HL-60 (cell line): Measurements from ENCODE around the gene CDIPT.
"Not testable (repeated sequence)": the region's sequence is repeated elsewhere in the genome, so short reads cannot be mapped to it uniquely, and the experiment has no call there.

ENCODE experiments used
- DNase-seq, 2 experiments: peaks; one replicate each; pipeline ENCODE4 v3.0.0-alpha.2; 2010 to 2020; ENCODE audit warnings: low read depth in 1 of 2, low spot score in 1 of 2
- H3K27ac ChIP-seq: fragments of 250-450 bp; sonication (Bioruptor Pico); replicated peaks from 2 replicates; pipeline ENCODE4 v1.5.1; 2020; ENCODE audit warnings: mild to moderate bottlenecking, moderate library complexity
- H3K27me3 ChIP-seq: fragments of 250-450 bp; sonication (Bioruptor Pico); 2 replicates; pipeline ENCODE4 v1.5.1; 2021; ENCODE audit warnings: mild to moderate bottlenecking, moderate library complexity; ENCODE audit not compliant: insufficient read depth, poor library complexity, severe bottlenecking
- H3K4me3 ChIP-seq: replicated peaks from 2 replicates; pipeline ENCODE4 v1.5.1; 2011; ENCODE audit warnings: mild to moderate bottlenecking, control low read depth, low read length; ENCODE audit not compliant: insufficient read depth
- GABPA ChIP-seq: IDR thresholded peaks from 2 replicates; pipeline ENCODE4 v1.6.1; 2012; ENCODE audit warnings: low read depth
- POLR2AphosphoS5 ChIP-seq: IDR thresholded peaks from 2 replicates; pipeline ENCODE4 v1.6.1; 2012; ENCODE audit warnings: low read depth
- REST ChIP-seq: IDR thresholded peaks from 2 replicates; pipeline ENCODE4 v1.6.1; 2012; ENCODE audit warnings: low read depth; ENCODE audit not compliant: insufficient replicate concordance
- SPI1 ChIP-seq: IDR thresholded peaks from 2 replicates; pipeline ENCODE4 v1.6.1; 2012; ENCODE audit warnings: low read depth, mild to moderate bottlenecking, borderline replicate concordance
- TF ChIP-seq, protein P1 (sequence below): IDR thresholded peaks from one replicate; pipeline ENCODE4 v1.5.1; 2011; ENCODE audit warnings: low read length, control low read depth, inconsistent platforms; ENCODE audit not compliant: insufficient read depth

Gene CDIPT

GRCh38 chr16:29834079-29834478, 28.9 kb downstream of the CDIPT start:
- no peak overlapping the region for H3K4me3 ChIP-seq
- DNase-seq: no peak
- no peak overlapping the region for H3K27ac ChIP-seq
- TF ChIP-seq REST (no peak), GABPA (no peak), POLR2AphosphoS5 (no peak), SPI1 (no peak)
- TF ChIP-seq, protein P1, sequence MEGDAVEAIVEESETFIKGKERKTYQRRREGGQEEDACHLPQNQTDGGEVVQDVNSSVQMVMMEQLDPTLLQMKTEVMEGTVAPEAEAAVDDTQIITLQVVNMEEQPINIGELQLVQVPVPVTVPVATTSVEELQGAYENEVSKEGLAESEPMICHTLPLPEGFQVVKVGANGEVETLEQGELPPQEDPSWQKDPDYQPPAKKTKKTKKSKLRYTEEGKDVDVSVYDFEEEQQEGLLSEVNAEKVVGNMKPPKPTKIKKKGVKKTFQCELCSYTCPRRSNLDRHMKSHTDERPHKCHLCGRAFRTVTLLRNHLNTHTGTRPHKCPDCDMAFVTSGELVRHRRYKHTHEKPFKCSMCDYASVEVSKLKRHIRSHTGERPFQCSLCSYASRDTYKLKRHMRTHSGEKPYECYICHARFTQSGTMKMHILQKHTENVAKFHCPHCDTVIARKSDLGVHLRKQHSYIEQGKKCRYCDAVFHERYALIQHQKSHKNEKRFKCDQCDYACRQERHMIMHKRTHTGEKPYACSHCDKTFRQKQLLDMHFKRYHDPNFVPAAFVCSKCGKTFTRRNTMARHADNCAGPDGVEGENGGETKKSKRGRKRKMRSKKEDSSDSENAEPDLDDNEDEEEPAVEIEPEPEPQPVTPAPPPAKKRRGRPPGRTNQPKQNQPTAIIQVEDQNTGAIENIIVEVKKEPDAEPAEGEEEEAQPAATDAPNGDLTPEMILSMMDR: no peak
- no peaks in the 10 kb centered on the region for H3K27me3 ChIP-seq

DNA sequence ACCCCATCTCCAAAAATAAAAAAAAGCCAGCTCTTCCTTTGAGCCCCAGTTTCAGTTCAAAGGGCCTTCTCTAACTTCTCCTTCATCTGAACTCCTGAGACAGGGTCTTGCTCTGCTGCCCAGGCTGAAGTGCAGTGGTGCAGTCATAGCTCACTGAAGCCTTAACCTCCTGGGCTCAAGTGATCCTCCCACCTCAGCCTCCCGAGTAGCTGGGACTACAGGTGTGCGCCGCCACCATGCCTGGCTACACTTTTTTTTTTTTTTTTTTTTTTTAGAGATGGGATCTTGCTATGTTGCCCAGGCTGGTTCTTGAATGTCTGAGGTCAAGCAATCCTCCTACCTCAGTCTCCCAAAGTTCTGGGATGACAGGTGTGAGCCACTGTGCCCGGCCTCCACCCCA, 29.8 kb downstream of the CDIPT start:
- H3K4me3 ChIP-seq, H3K27me3 ChIP-seq, DNase-seq, H3K27ac ChIP-seq: not testable (repeated sequence)

GRCh38 chr16:29831490-29831889, 31.5 kb downstream of the CDIPT start:
- Histone ChIP-seq H3K4me3 (no peak overlapping the region), H3K27me3 (no peaks in the 10 kb centered on the region), H3K27ac (no peak overlapping the region)
- no peak for DNase-seq
- no peak for TF ChIP-seq GABPA
- TF ChIP-seq POLR2AphosphoS5: no peak
- no peak for TF ChIP-seq REST
- TF ChIP-seq SPI1: no peak
- TF ChIP-seq, protein P1: no peak

DNA sequence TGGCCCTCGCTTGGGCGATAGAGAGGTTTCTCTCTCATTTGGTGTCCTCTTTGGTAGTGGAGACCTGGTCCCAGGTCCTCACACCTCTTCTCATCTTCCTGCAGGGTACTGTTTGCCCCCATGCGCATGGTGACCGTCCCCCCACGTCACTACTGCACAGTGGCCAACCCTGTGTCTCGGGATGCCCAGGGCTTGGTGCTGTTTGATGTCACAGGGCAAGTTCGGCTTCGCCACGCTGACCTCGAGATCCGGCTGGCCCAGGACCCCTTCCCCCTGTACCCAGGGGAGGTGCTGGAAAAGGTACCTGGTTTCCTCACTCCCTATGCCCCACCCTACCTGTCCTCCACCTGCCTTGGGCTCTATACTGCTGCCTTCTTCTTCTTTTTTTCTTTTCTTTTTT, 32.3 kb downstream of the CDIPT start:
- TF ChIP-seq, protein P1: no peak
- TF ChIP-seq SPI1 (no peak), REST (no peak), GABPA (no peak), POLR2AphosphoS5 (no peak)
- Histone ChIP-seq H3K27ac (no peak overlapping the region), H3K4me3 (no peak overlapping the region), H3K27me3 (no peaks in the 10 kb centered on the region)
- no peak for DNase-seq
